Panc1 (cell line): ENCODE measurements around the gene SPATA31C2.

Experiments
- CTCF ChIP-seq: fragments of 450-650 bp; IDR thresholded peaks from 2 replicates; pipeline ENCODE4 v1.5.1; 2017; ENCODE audit warnings: mild to moderate bottlenecking
- REST ChIP-seq, 2 experiments: IDR thresholded peaks; 2 replicates each; pipeline ENCODE4 v1.6.1; 2011 to 2012; ENCODE audit warnings: low read depth in 2 of 2, control low read depth in 1 of 2, low read length in 1 of 2, mild to moderate bottlenecking in 1 of 2, moderate library complexity in 1 of 2; ENCODE audit not compliant: insufficient read depth in 1 of 2
- TCF7L2 ChIP-seq: IDR thresholded peaks from 2 replicates; pipeline ENCODE4 v1.6.1; 2011; ENCODE audit warnings: mild to moderate bottlenecking, low read depth, low read length, inconsistent platforms

- TF ChIP-seq CTCF, result peak; percentile 84
- TF ChIP-seq TCF7L2, result no peak
- no peak for TF ChIP-seq REST (IDR thresholded peaks at IDR 0.05; ENCODE audit: insufficient read depth in 1 of 2, low read depth in 2 of 2, low read length in 1 of 2)
These were observed 35.2 kb upstream of the SPATA31C2 start for GRCh38 chr9:88173378-88173999.
